ENCODE data around the gene HOXB9. TPM values are rescaled to one million over a fixed set of nuclear protein-coding genes. Genes with fewer than 3 reads are reported as not detected.
A peak's percentile ranks its signal among the peaks of the same experiment; 100 is the strongest.

The HOXB9 gene
- polyA plus RNA-seq, 3 donors, result not detected

DNA sequence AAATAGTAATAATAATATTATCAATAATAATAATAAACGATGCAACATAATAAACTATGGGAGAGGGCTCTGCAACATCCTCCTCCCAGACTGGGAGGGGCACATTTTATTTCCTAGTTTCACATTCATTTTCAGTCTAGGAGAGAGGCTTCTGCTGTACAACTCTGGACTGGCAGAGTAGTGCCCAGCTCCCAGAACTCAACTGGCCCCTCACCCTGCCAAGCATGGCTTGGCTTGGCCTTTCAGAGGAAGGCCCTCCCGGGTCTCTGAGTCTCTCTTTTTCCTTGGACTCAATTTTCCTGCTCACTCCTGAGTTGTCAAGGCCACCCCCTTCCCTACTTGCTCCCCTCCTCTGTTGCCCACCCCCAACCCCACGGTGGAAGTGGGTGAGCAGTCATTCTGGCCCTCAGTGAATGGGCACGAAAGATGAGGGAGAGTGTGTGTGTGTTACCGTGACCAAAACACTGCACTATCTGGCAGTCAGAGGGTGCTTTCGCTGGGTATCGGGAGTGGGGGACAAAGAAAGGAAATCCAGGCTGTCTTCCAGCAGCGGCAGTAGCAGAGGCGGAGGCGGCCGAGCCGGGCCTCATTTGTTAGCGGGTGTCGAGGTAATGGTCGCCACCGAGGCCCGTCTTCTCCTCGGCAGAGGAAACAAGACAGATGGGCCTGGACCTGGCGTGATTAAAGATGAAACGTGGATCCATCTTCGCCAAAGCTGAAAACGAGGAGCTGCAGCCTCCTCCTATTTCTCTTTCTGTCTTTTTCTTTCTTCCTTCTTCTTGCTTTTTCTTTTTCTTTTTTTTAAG lies 50.3 kb downstream of the HOXB9 start:
- intact Hi-C loops (cut with micrococcal nuclease), result no loop called here
- Mint-ChIP-seq H3K27ac (peak overlapping the region in 1 of 7 donors; percentile 74), H3K4me3 (peak overlapping the region; percentile 43 to 85), H3K4me1 (peaks cover 39% of the 10 kb centered on the region), H3K9me3 (peaks cover 4 to 35% (median 18%) of the 10 kb centered on the region in 7 donors), H3K27me3 (ENCODE audit: low read depth in 3 of 3) (peaks cover 55 to 80% (median 75%) of the 10 kb centered on the region in 3 donors), H3K36me3 (peaks cover 10 to 14% of the 10 kb centered on the region in 2 donors)
- H3K27me3 ChIP-seq (ENCODE audit: control insufficient read depth in 2 of 2, insufficient read depth in 2 of 2, low read length in 2 of 2), result peaks cover 55 to 91% of the 10 kb centered on the region in 2 donors
- peaks cover 0 to 9% of the 10 kb centered on the region in 2 donors for H3K9me3 ChIP-seq (replicated peaks in 1 of 2; ENCODE audit: control insufficient read depth in 1 of 2, insufficient read depth in 1 of 2, low read length in 2 of 2)
- no peak overlapping the region for H3K9ac ChIP-seq (ENCODE audit: insufficient read depth, low read length, poor library complexity, severe bottlenecking)
- H4K20me1 ChIP-seq (ENCODE audit: insufficient read depth, low read length), result no peaks in the 10 kb centered on the region
- no peak overlapping the region for H2AFZ ChIP-seq (ENCODE audit: insufficient read depth, low read depth, low read length, poor library complexity, severe bottlenecking)
- WGBS (ENCODE audit: insufficient coverage), result 55% methylated on average over 16 of the region's 22 CpGs
- H3K4me1 ChIP-seq (ENCODE audit: control insufficient read depth in 1 of 2, insufficient read depth in 2 of 2, low read length in 2 of 2), result peaks cover 28 to 38% of the 10 kb centered on the region in 2 donors
- peak overlapping the region; percentile 99 for H3K4me2 ChIP-seq (replicated peaks; ENCODE audit: extremely low read depth, low read length, poor library complexity, severe bottlenecking)
- H3K79me2 ChIP-seq (ENCODE audit: insufficient read depth, low read length), result no peaks in the 10 kb centered on the region
- H3K36me3 ChIP-seq (replicated peaks in 1 of 2; ENCODE audit: control insufficient read depth in 1 of 2, insufficient read depth in 2 of 2, low read length in 2 of 2), result no peaks in the 10 kb centered on the region
- DNase-seq, result peak in 1 of 3 donors; percentile 16
- peak overlapping the region in 1 of 3 experiments; percentile 86 for H3K4me3 ChIP-seq (replicated peaks in 1 of 3; ENCODE audit: low read depth in 2 of 3, low read length in 3 of 3)
- TF ChIP-seq, protein P1, sequence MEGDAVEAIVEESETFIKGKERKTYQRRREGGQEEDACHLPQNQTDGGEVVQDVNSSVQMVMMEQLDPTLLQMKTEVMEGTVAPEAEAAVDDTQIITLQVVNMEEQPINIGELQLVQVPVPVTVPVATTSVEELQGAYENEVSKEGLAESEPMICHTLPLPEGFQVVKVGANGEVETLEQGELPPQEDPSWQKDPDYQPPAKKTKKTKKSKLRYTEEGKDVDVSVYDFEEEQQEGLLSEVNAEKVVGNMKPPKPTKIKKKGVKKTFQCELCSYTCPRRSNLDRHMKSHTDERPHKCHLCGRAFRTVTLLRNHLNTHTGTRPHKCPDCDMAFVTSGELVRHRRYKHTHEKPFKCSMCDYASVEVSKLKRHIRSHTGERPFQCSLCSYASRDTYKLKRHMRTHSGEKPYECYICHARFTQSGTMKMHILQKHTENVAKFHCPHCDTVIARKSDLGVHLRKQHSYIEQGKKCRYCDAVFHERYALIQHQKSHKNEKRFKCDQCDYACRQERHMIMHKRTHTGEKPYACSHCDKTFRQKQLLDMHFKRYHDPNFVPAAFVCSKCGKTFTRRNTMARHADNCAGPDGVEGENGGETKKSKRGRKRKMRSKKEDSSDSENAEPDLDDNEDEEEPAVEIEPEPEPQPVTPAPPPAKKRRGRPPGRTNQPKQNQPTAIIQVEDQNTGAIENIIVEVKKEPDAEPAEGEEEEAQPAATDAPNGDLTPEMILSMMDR (IDR thresholded peaks at IDR 0.05), result no peak
- H3K27ac ChIP-seq (ENCODE audit: low read depth in 1 of 2, low read length in 2 of 2), result no peak overlapping the region

DNA sequence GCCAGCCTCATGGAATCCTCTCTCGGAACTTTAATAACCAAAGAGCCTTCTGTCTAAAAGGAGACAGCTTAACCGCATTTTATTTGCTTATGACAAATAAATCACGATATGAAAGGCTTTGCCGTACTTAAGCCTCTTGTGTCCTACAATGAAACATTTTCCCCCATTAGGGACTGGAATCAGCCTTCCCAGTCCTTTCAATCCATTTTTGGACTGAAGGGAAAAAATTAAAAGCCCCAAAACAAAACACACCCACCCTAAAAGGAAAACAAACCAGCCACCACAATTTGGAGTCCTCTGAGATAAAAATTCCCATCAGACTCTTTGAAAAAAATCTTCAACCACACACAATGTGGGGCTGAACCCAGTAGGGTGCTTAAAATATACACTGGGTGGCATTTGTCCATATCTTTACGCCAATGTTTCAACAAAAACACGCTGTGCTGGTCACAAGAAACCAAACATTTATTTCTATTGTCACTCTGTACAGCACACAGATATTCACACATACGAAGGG lies 51.0 kb downstream of the HOXB9 start:
- no peak for DNase-seq
- Histone ChIP-seq H3K27ac (ENCODE audit: low read depth in 1 of 2, low read length in 2 of 2) (no peak overlapping the region), H3K79me2 (ENCODE audit: insufficient read depth, low read length) (no peaks in the 10 kb centered on the region), H3K4me3 (replicated peaks in 1 of 3; ENCODE audit: low read depth in 2 of 3, low read length in 3 of 3) (no peak overlapping the region), H2AFZ (ENCODE audit: insufficient read depth, low read depth, low read length, poor library complexity, severe bottlenecking) (no peak overlapping the region), H3K27me3 (ENCODE audit: control insufficient read depth in 2 of 2, insufficient read depth in 2 of 2, low read length in 2 of 2) (peaks cover 49 to 91% of the 10 kb centered on the region in 2 donors), H3K4me2 (replicated peaks; ENCODE audit: extremely low read depth, low read length, poor library complexity, severe bottlenecking) (no peak overlapping the region), H3K9ac (ENCODE audit: insufficient read depth, low read length, poor library complexity, severe bottlenecking) (no peak overlapping the region), H4K20me1 (ENCODE audit: insufficient read depth, low read length) (no peaks in the 10 kb centered on the region), H3K9me3 (replicated peaks in 1 of 2; ENCODE audit: control insufficient read depth in 1 of 2, insufficient read depth in 1 of 2, low read length in 2 of 2) (peaks cover 0 to 9% of the 10 kb centered on the region in 2 donors), H3K4me1 (ENCODE audit: control insufficient read depth in 1 of 2, insufficient read depth in 2 of 2, low read length in 2 of 2) (peaks cover 28 to 38% of the 10 kb centered on the region in 2 donors), H3K36me3 (replicated peaks in 1 of 2; ENCODE audit: control insufficient read depth in 1 of 2, insufficient read depth in 2 of 2, low read length in 2 of 2) (no peaks in the 10 kb centered on the region)
- intact Hi-C loops (cut with micrococcal nuclease), result no loop called here
- peak overlapping the region in 1 of 2 donors; percentile 4 for H3K4me3 Mint-ChIP-seq
- WGBS (ENCODE audit: insufficient coverage), result 86% methylated on average over 3 of the region's 7 CpGs
- H3K27ac Mint-ChIP-seq, result no peak overlapping the region
- H3K27me3 Mint-ChIP-seq (ENCODE audit: low read depth in 3 of 3), result peaks cover 47 to 76% (median 68%) of the 10 kb centered on the region in 3 donors
- peaks cover 4 to 29% (median 16%) of the 10 kb centered on the region in 7 donors for H3K9me3 Mint-ChIP-seq
- peaks cover 36% of the 10 kb centered on the region for H3K4me1 Mint-ChIP-seq
- TF ChIP-seq, protein P1 (IDR thresholded peaks at IDR 0.05), result no peak
- peaks cover 10 to 16% of the 10 kb centered on the region in 2 donors for H3K36me3 Mint-ChIP-seq
